HL-60 (cell line): ENCODE data around the gene ADCY5.

Source experiments
- CTCF ChIP-seq: IDR thresholded peaks from one replicate; pipeline ENCODE4 v1.5.1; 2011; ENCODE audit warnings: low read length, control low read depth, inconsistent platforms; ENCODE audit not compliant: insufficient read depth
- GABPA ChIP-seq: IDR thresholded peaks from 2 replicates; pipeline ENCODE4 v1.6.1; 2012; ENCODE audit warnings: low read depth
- POLR2AphosphoS5 ChIP-seq: IDR thresholded peaks from 2 replicates; pipeline ENCODE4 v1.6.1; 2012; ENCODE audit warnings: low read depth
- SPI1 ChIP-seq: IDR thresholded peaks from 2 replicates; pipeline ENCODE4 v1.6.1; 2012; ENCODE audit warnings: low read depth, mild to moderate bottlenecking, borderline replicate concordance
- TF ChIP-seq, protein P1 (sequence below): IDR thresholded peaks from 2 replicates; pipeline ENCODE4 v1.6.1; 2012; ENCODE audit warnings: low read depth; ENCODE audit not compliant: insufficient replicate concordance

GRCh38 chr3:123326531-123326930, 122.4 kb downstream of the ADCY5 start:
- TF ChIP-seq CTCF (no peak), POLR2AphosphoS5 (no peak), SPI1 (no peak), GABPA (no peak)
- TF ChIP-seq, protein P1, sequence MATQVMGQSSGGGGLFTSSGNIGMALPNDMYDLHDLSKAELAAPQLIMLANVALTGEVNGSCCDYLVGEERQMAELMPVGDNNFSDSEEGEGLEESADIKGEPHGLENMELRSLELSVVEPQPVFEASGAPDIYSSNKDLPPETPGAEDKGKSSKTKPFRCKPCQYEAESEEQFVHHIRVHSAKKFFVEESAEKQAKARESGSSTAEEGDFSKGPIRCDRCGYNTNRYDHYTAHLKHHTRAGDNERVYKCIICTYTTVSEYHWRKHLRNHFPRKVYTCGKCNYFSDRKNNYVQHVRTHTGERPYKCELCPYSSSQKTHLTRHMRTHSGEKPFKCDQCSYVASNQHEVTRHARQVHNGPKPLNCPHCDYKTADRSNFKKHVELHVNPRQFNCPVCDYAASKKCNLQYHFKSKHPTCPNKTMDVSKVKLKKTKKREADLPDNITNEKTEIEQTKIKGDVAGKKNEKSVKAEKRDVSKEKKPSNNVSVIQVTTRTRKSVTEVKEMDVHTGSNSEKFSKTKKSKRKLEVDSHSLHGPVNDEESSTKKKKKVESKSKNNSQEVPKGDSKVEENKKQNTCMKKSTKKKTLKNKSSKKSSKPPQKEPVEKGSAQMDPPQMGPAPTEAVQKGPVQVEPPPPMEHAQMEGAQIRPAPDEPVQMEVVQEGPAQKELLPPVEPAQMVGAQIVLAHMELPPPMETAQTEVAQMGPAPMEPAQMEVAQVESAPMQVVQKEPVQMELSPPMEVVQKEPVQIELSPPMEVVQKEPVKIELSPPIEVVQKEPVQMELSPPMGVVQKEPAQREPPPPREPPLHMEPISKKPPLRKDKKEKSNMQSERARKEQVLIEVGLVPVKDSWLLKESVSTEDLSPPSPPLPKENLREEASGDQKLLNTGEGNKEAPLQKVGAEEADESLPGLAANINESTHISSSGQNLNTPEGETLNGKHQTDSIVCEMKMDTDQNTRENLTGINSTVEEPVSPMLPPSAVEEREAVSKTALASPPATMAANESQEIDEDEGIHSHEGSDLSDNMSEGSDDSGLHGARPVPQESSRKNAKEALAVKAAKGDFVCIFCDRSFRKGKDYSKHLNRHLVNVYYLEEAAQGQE = no peak
